Activated CD8-positive, alpha-beta memory T cell treated with anti-CD3 and anti-CD28 coated beads, Interleukin-2, amount 10 ng/mL, durations not matched to agents 7 days and 5 days (primary cell): ENCODE data around the gene HDDC2. TPM values are rescaled to one million over a fixed set of nuclear protein-coding genes. Genes with fewer than 3 reads are reported as not detected.
"Not testable (repeated sequence)": the region's sequence is repeated elsewhere in the genome, so short reads cannot be mapped to it uniquely, and the experiment has no call there.

Experiments used
- ATAC-seq: fragments of 150-1000 bp; cut with Tn5 transposase; one replicate; pipeline ENCODE4 v1.10.0; 2021; ENCODE audit warnings: moderate library complexity
- CTCF ChIA-PET: fragments of 350-600 bp; sonication (Branson Sonifier 250); formaldehyde crosslinking; loops from one replicate; lab custom pipeline; 2021; ENCODE audit warnings: antibody characterized with exemption; lab: Charles Lee
- DNase-seq: peaks from one replicate; pipeline ENCODE4 v3.0.0-alpha.2; 2020
- H3K27ac Mint-ChIP-seq: one replicate; pipeline ENCODE4 v1.8.0; 2021; ENCODE audit warnings: mild to moderate bottlenecking, mixed read lengths
- H3K27me3 Mint-ChIP-seq: one replicate; pipeline ENCODE4 v1.8.0; 2021; ENCODE audit warnings: mixed read lengths
- H3K36me3 Mint-ChIP-seq: one replicate; pipeline ENCODE4 v1.8.0; 2021; ENCODE audit warnings: mild to moderate bottlenecking, mixed read lengths
- H3K4me1 Mint-ChIP-seq: one replicate; pipeline ENCODE4 v1.8.0; 2021; ENCODE audit warnings: mixed read lengths
- H3K4me3 Mint-ChIP-seq: one replicate; pipeline ENCODE4 v1.8.0; 2021; ENCODE audit warnings: mild to moderate bottlenecking, moderate library complexity, mixed read lengths
- H3K9me3 Mint-ChIP-seq: one replicate; pipeline ENCODE4 v1.8.0; 2022; ENCODE audit warnings: low read depth, mixed read lengths
- total RNA-seq, 2 experiments: library from RNA; stranded (reverse); gene quantifications; one replicate each; pipeline ENCODE4 v1.2.3, GENCODE V29; 2021

The HDDC2 gene
- total RNA-seq, 2 experiments from 2014 or later, result 57.8 to 61.7 TPM

DNA sequence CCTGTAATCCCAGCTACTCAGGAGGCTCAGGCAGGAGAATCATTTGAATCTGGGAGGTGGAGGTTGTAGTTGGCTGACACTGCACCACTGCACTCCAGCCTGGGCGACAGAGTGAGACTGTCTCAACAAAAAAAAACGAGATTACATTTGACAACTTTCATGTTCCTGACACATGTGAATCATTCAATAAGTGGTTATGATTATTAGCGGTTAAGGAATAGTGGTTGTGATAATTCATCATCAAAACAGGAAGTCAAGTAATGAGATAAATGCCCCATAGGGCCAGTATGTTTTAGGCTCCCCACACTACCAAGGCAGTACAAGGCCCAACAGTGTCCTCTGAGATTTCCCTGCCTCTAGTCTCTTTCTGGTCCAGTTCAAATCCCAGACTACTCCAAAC lies 2.5 kb downstream of the HDDC2 start:
- CTCF ChIA-PET, result interaction anchor here (2.4 kb wide), 1 partner anchor 15 kb away, joined by 8 read pairs; no protein-coding TSS in a partner anchor

DNA sequence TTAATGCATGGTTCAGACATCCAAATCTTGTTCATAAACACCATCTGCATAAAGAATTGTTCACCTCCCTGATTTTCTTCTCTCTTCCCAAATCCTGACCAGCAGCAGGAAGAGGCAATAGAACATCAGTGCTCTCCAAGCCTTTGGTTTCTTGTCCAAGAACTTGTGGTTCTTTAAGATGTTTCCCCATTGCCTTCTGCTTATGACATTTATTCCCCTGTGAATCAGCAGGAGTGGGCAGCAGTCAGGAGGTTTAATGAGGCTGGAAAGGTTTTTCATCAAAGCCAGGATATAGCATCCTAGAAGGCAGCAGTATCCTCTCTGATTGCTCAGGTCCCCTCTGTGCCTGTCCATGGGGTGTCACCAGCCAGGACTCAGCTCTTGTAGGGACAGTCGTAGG lies 5.3 kb downstream of the HDDC2 start:
- Mint-ChIP-seq H3K4me3 (no peak overlapping the region), H3K9me3 (no peaks in the 10 kb centered on the region), H3K27ac (no peak overlapping the region), H3K27me3 (no peaks in the 10 kb centered on the region), H3K4me1 (peaks cover 31% of the 10 kb centered on the region), H3K36me3 (peaks cover 64% of the 10 kb centered on the region)
- ATAC-seq, result no peak
- no peak for DNase-seq
- CTCF ChIA-PET, result no interaction called here

More for the DNA sequence above, 2.5 kb downstream of the HDDC2 start:
- ATAC-seq (no peak), DNase-seq (no peak)
- Mint-ChIP-seq H3K9me3 (peaks cover 4% of the 10 kb centered on the region), H3K27me3 (peaks cover under 1% of the 10 kb centered on the region), H3K4me3 (peak overlapping the region; percentile 80), H3K27ac (peak overlapping the region; percentile 61), H3K4me1 (peaks cover 37% of the 10 kb centered on the region), H3K36me3 (peaks cover 59% of the 10 kb centered on the region)

- H3K9me3 Mint-ChIP-seq, result no peaks in the 10 kb centered on the region
- H3K27ac Mint-ChIP-seq, result no peak overlapping the region
- H3K4me1 Mint-ChIP-seq, result peaks cover 17% of the 10 kb centered on the region
- no peak overlapping the region for H3K4me3 Mint-ChIP-seq
- H3K36me3 Mint-ChIP-seq, result peaks cover 70% of the 10 kb centered on the region
- no peaks in the 10 kb centered on the region for H3K27me3 Mint-ChIP-seq
- ATAC-seq (no peak), DNase-seq (no peak)
- CTCF ChIA-PET, result no interaction called here
Measured at GRCh38 chr6:125294925-125295324, 6.8 kb downstream of the HDDC2 start.

GRCh38 chr6:125294036-125294435 lies 7.7 kb downstream of the HDDC2 start:
- no peak for DNase-seq
- no peak for ATAC-seq
- Mint-ChIP-seq H3K9me3 (peaks cover 4% of the 10 kb centered on the region), H3K27ac (no peak overlapping the region), H3K4me1 (peaks cover 9% of the 10 kb centered on the region), H3K36me3 (peaks cover 67% of the 10 kb centered on the region), H3K4me3 (no peak overlapping the region), H3K27me3 (no peaks in the 10 kb centered on the region)
- CTCF ChIA-PET, result interaction anchor here (1.4 kb wide), 1 partner anchor 17 kb away, joined by 4 read pairs; no protein-coding TSS in a partner anchor

GRCh38 chr6:125293587-125293986 lies 8.2 kb downstream of the HDDC2 start:
- Mint-ChIP-seq H3K4me3 (no peak overlapping the region), H3K36me3 (peaks cover 67% of the 10 kb centered on the region), H3K27ac (no peak overlapping the region), H3K27me3 (no peaks in the 10 kb centered on the region), H3K4me1 (peaks cover 9% of the 10 kb centered on the region), H3K9me3 (peaks cover 4% of the 10 kb centered on the region)
- CTCF ChIA-PET, result interaction anchor here (1.4 to 1.6 kb wide), 2 partner anchors 8 to 18 kb away, joined by 4 to 5 read pairs; partner anchors contain the start of gene HDDC2
- no peak for DNase-seq
- ATAC-seq, result no peak

DNA sequence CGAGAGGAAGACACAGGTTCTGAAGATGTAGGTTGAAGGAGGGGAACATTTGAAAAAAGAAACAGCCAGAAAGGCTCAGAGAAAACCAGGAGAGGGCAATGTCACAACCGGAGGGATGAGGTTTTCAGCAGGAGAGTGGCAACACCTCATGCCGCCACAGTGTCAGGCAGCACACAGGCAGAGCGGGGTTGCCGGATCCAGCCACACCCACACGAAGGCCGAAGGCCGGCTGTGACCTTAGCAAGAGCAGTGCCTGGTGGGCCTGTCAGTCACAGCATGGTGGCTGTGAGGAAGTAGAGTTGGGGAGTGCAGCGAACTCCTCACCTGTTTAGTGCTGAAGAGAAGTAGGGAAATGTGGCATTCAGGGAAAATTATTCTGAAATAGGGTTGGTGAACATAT lies 14.0 kb downstream of the HDDC2 start:
- Mint-ChIP-seq H3K4me3 (no peak overlapping the region), H3K27ac (no peak overlapping the region), H3K27me3 (no peaks in the 10 kb centered on the region), H3K4me1 (peaks cover 4% of the 10 kb centered on the region), H3K9me3 (peaks cover 9% of the 10 kb centered on the region), H3K36me3 (peaks cover 81% of the 10 kb centered on the region)
- ATAC-seq (no peak), DNase-seq (no peak)
- CTCF ChIA-PET, result no interaction called here

- Mint-ChIP-seq H3K27me3 (no peaks in the 10 kb centered on the region), H3K4me3 (no peak overlapping the region), H3K27ac (no peak overlapping the region), H3K9me3 (peaks cover 9% of the 10 kb centered on the region), H3K4me1 (peaks cover 2% of the 10 kb centered on the region), H3K36me3 (peaks cover 82% of the 10 kb centered on the region)
- DNase-seq, result no peak
- CTCF ChIA-PET, result no interaction called here
- no peak for ATAC-seq
Measured at GRCh38 chr6:125285936-125286335, 15.8 kb downstream of the HDDC2 start.

- H3K4me3 Mint-ChIP-seq, result no peak overlapping the region
- DNase-seq (no peak), ATAC-seq (no peak)
- peaks cover 84% of the 10 kb centered on the region for H3K36me3 Mint-ChIP-seq
- H3K27ac Mint-ChIP-seq, result no peak overlapping the region
- no peaks in the 10 kb centered on the region for H3K27me3 Mint-ChIP-seq
- H3K9me3 Mint-ChIP-seq, result peaks cover 9% of the 10 kb centered on the region
- H3K4me1 Mint-ChIP-seq, result peaks cover 3% of the 10 kb centered on the region
- CTCF ChIA-PET, result no interaction called here
Measured at GRCh38 chr6:125285353-125285752, 16.4 kb downstream of the HDDC2 start.

GRCh38 chr6:125282470-125282869 lies 19.3 kb downstream of the HDDC2 start:
- H3K9me3 Mint-ChIP-seq, H3K4me3 Mint-ChIP-seq, DNase-seq, ATAC-seq, H3K27me3 Mint-ChIP-seq, H3K27ac Mint-ChIP-seq: not testable (repeated sequence)
- Mint-ChIP-seq H3K36me3 (peaks cover 85% of the 10 kb centered on the region), H3K4me1 (peaks cover 16% of the 10 kb centered on the region)
- CTCF ChIA-PET, result interaction anchor here (1.0 to 1.2 kb wide), 2 partner anchors 16 to 18 kb away, joined by 3 read pairs; no protein-coding TSS in a partner anchor

DNA sequence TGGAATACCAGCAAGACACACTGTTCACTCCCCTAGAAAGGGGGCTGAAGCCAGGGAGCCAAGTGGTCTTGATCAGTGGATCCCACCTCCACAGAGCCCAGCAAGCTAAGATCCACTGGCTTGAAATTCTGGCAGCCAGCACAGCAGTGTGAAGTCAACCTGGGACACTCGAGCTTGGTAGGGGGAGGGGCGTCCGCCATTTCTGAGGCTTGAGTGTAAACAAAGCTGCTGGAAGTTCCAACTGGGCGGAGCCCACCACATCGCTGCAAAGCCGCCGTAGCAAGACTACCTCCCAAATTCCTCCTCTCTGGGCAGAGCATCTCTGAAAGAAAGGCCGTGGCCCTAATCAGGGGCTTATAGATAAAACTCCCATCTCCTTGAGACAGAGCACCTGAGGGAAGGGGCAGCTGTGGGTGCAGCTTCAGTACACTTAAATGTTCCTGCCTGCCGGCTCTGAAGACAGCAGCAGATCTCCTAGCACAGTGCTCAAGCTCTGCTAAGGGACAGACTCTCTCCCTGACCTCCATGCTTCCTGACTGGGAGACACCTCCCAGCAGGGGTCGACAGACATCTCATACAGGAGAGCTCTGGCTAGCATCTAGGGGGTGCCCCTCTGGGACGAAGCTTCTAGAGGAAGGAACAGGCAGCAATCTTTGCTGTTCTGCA lies 21.3 kb downstream of the HDDC2 start:
- CTCF ChIA-PET, H3K4me3 Mint-ChIP-seq, ATAC-seq, H3K27me3 Mint-ChIP-seq, H3K27ac Mint-ChIP-seq, DNase-seq, H3K9me3 Mint-ChIP-seq: not testable (repeated sequence)
- Mint-ChIP-seq H3K36me3 (peaks cover 77% of the 10 kb centered on the region), H3K4me1 (peaks cover 28% of the 10 kb centered on the region)

GRCh38 chr6:125279961-125280360 lies 21.8 kb downstream of the HDDC2 start:
- no peak overlapping the region for H3K27ac Mint-ChIP-seq
- CTCF ChIA-PET, result no interaction called here
- no peaks in the 10 kb centered on the region for H3K27me3 Mint-ChIP-seq
- peaks cover 29% of the 10 kb centered on the region for H3K4me1 Mint-ChIP-seq
- H3K36me3 Mint-ChIP-seq, result peaks cover 76% of the 10 kb centered on the region
- H3K4me3 Mint-ChIP-seq, result no peak overlapping the region
- H3K9me3 Mint-ChIP-seq, result no peaks in the 10 kb centered on the region
- DNase-seq (no peak), ATAC-seq (no peak)

- H3K36me3 Mint-ChIP-seq, result peaks cover 72% of the 10 kb centered on the region
- H3K27me3 Mint-ChIP-seq, result no peaks in the 10 kb centered on the region
- DNase-seq (no peak), ATAC-seq (no peak)
- CTCF ChIA-PET, result no interaction called here
- no peaks in the 10 kb centered on the region for H3K9me3 Mint-ChIP-seq
- H3K4me3 Mint-ChIP-seq, result no peak overlapping the region
- H3K27ac Mint-ChIP-seq, result no peak overlapping the region
- peaks cover 27% of the 10 kb centered on the region for H3K4me1 Mint-ChIP-seq
Measured at GRCh38 chr6:125277838-125278237, 23.9 kb downstream of the HDDC2 start.

DNA sequence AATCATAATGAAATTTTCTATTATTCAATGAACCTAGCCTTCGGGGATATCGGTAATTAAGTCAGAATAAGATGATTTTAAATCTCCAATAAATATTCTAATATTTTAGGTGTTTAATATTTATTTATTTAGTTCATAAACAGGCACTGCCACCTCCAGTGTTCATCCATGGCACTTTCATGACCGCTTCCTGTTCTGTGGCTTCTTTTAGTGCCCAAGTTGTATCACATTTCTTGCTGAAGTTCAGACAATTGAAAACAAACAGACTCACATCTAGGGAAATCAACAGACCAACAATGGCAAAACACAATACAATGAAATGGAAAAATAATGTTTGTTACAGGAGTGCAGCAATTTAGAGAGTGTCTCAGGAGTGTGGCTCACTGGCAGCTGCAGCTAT lies 26.0 kb downstream of the HDDC2 start:
- ATAC-seq, result no peak
- Mint-ChIP-seq H3K36me3 (peaks cover 63% of the 10 kb centered on the region), H3K4me1 (peaks cover 27% of the 10 kb centered on the region), H3K27ac (peak overlapping the region; percentile 16), H3K4me3 (no peak overlapping the region), H3K9me3 (no peaks in the 10 kb centered on the region), H3K27me3 (no peaks in the 10 kb centered on the region)
- CTCF ChIA-PET, result no interaction called here
- no peak for DNase-seq

- no peak overlapping the region for H3K4me3 Mint-ChIP-seq
- H3K9me3 Mint-ChIP-seq, result no peaks in the 10 kb centered on the region
- H3K27ac Mint-ChIP-seq, result no peak overlapping the region
- H3K4me1 Mint-ChIP-seq, result peaks cover 22% of the 10 kb centered on the region
- DNase-seq (no peak), ATAC-seq (no peak)
- peaks cover 54% of the 10 kb centered on the region for H3K36me3 Mint-ChIP-seq
- CTCF ChIA-PET, result no interaction called here
- no peaks in the 10 kb centered on the region for H3K27me3 Mint-ChIP-seq
Measured at GRCh38 chr6:125274935-125275334, 26.8 kb downstream of the HDDC2 start.
